Measurements from ENCODE around the gene PCNX1.
"Not testable (repeated sequence)": the region's sequence is repeated elsewhere in the genome, so short reads cannot be mapped to it uniquely, and the experiment has no call there.

Gene PCNX1

DNA sequence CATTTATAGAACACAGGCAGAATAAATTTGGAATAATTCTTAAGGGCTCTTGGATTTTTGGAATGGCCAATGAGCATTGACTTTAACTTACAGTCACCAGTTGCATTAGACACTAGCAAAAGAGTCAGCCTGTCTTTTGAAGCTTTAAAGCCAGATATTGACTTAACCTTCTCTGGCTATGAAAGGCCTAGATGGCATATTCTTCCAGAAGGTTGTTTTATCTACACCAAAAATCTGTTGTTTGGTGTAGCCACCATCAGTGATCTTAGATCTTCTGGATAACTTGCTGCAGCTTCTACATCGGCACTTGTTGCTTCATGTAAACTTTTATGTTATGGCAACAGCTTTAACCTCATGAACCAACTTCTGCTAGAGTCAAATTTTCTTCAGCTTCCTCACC lies 10.4 kb downstream of the PCNX1 start:
- DNase-seq, result no peak

DNA sequence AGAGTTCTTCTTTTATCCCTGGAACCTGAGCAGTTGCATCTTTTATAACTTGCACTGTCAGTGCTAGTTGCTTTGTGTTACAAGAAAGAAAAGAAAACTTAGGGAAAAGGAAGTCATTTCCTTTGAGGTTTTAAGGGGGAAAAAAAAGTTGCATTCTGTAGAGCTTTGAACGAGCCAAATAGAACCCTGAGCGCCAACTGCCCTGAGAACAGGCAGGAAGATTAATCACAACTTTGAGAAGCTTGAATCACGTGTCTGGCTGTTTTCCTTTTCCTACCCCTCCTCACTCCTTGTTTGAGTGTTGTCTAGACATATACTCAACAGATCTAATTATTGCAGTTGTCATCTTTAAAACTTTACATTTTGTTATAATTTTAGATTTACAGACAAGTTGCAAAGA lies 12.5 kb downstream of the PCNX1 start:
- DNase-seq, result no peak

DNA sequence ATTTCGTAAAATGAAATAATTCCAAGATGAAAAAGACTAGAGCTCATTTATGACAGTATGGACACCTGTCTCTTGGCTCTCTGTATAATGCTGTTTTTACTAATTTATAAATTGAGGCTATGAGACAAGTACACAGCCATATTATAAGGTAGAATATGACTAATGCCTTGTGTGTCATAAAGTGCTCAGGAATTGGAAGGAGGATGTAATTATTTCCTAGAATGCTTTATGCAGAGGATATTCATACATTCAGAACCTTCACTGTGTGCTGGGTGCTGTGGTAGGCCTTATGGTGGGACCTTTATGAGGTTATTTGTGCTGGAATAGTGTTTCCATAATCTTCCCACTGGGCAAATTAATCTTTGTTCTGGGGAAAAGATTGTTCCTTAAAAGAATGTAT lies 13.3 kb downstream of the PCNX1 start:
- no peak for DNase-seq

DNA sequence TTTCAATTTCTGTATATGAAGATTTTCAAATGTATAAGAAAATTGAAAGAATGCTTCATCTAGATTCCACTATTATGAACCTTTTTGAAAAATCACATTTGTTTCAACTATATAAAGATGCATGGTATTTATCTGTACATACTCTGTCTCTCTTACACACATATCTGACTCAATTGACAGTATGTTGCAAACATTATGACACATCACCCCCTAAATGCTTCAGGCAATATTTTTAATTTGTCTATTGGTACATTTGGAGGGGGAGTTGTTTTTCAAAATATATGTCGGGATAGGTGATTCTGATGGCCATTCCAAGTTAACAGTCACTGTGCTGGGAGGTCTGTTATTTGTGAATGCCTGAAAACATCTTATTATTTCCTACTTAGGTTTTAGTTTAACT lies 14.4 kb downstream of the PCNX1 start:
- no peak for DNase-seq

DNA sequence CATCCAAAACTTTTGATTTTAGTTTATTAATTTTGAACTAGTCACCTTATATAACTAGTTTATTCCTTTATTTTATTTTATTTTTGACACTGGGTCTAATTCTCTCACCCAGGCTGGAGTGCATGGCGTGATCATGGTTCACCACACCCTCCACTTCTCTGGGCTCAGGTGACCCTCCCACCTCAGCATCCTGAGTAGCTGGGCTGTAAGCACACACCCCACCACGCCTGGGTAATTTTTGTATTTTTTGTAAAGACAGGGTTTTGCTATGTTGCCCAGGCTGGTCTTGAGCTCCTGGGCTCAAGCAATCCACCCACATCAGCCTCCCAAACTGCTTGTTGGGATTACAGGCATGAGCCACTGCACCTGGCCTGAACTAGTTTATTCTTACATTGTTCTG lies 17.3 kb downstream of the PCNX1 start:
- no peak for DNase-seq

DNA sequence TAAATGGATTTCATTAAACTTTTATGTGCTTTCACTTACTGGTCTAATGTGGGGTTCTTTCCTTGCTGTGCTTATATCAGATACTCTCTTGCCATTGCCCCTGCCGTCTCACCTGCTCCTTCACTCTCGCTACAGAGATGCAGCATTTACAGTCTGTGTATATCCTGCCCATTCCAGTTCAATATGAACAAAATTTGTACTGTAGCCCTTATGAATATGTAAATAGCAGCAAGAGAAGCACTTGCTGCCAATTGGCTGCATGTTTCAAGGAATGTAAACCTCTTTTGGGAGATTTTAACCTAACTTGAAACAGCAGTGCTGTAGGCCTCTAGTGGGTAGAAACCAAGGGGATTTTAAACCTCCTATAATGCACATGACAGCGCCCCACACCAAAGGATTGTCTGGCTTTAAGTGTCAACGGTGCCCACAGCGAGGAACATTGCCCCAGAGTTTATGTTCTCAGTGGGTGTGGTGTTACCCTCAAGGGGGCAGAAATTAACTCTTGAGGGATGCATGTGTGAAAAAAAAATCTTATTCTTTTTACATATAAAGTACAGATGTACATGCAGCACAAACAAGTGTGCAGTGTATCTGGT lies 19.1 kb downstream of the PCNX1 start:
- DNase-seq, result no peak

DNA sequence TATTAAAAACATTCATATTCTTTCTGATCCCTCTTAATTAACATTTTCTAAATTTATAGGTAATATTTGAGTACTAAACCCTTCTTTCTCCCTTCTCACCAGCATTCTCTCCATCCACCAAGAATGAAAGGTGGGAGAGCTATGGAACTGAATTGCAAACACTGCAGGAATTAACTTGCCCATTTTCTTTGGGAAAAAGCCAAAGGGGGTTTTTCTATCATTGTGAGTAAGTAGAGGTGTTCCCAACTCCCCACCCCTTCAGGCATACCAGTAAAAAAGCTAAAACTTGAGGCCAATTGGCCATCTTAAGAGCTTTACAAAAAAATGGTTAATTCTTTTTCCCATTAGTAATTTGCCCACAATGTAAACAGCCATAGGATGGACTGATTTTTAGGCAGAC lies 23.7 kb downstream of the PCNX1 start:
- DNase-seq, result no peak

DNA sequence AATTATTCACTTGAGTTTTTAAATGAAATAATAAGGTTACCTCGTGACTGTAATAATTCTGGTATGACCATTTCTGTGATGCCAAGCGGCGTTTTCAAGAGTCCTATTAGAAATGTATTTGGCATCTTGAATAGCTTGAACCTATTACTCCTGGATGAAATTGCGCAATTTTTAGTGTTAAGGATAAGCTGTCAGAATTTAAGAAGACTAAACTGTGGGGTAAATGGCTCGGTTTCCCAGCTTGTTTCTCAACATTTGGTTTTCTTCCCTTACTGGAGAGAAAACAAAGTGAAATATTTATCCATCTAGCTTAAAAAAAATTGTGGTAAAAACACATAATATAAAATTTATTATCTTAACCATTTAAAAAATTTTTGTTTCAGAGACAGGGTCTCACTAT lies 26.8 kb downstream of the PCNX1 start:
- no peak for DNase-seq

DNA sequence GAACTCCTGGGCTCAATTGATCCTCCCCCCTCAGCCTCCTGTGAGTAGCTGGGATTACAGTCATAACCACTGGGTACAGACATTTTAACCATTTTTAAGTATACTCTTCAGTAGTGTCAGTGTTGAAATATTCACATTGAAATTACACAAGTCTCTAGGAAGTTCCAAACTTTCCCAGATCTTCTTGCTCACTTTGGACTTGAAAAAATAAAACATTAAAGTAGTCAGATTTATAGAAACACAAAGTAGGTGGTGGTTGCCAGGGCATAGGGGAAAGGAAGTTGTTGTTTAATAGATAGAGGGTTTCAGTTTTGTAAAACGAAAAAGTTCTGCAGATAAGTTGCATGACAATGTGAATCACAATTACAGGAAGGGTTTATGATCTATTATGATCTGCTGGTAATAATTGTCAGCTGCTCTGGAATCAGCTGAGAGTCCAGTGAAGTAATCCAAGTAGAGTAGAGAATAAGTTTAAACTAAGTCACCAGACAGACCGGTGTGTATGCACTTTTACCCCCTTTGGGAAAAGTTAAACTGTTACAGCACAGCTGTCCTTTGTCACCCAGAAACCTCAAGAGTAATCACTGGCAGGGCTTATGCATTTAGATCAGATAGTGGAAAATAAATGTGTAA lies 27.4 kb downstream of the PCNX1 start:
- no peak for DNase-seq

DNA sequence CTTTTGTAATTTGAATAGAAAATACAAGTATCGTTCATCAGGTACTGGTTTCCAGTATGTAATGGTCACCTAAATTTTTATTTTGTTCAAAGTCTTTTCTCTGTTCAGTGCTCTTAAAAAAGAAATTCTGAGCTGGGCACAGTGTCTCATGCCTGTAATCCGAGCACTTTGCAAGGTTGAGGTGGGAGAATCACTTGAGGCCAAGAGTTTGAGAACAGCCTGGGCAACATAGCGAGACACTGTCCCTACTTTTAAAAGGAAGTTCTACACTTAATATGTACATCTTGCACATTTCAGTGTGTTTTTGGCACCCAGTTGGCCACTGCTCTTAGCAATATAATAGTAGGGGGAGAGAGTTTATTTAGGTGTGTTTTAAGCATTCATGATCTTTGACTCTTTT lies 27.9 kb downstream of the PCNX1 start:
- no peak for DNase-seq

DNA sequence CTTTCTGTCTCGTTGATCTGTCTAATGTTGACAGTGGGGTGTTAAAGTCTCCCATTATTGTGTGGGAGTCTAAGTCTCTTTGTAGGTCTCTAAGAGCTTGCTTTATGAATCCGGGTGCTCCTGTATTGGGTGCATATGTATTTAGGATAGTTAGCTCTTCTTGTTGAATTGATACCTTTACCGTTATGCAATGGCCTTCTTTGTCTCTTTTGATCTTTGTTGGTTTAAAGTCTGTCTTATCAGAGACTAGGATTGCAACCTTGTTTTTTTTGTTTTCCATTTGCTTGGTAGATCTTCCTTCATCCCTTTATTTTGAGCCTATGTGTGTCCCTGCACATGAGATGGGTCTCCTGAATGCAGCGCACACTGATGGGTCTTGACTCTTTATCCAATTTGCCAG lies 32.4 kb downstream of the PCNX1 start:
- not testable (repeated sequence) for DNase-seq

DNA sequence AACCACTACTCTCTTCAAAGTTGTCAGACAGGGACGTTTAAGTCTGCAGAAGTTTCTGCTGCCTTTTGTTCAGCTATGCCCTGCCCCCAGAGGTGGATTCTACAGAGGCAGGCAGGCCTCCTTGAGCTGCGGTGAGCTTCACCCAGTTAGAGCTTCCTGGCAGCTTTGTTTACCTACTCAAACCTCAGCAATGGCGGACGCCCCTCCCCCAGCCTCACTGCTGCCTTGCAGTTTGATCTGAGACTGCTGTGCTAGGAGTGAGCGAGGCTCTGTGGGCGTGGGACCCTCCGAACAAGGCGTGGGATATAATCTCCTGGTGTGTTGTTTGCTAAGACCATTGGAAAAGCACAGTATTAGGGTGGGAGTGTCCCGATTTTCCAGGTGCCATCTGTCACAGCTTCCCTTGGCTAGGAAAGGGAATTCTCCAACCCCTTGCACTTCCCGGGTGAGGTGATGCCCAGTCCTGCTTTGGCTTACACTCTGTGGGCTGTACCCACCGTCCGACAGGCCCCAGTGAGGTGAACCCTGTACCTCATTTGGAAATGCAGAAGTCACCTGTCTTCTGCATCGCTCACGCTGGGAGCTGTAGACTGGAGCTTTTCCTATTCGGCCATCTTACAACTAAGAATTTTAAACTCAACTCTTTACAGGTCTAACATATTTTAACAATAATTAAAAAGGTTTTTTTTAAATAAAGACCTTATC lies 34.5 kb downstream of the PCNX1 start:
- peak; percentile 64 for DNase-seq

DNA sequence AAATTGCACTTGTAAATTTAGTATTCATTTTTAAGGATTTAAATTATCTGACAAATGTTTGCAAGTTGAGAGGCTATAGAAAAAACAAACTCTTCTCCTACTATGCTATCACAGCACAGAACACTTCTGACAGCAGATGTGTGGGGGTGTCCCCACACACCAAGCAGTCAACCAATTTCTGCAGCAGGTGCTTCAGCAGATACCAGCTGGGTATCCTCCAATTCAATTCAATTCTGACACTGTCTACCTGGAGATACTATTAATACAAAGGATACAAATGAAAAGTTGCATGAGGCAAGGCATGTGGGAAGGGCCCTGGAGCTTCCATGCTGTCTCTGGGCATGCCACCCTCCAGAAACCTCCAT lies 35.1 kb downstream of the PCNX1 start:
- no peak for DNase-seq

DNA sequence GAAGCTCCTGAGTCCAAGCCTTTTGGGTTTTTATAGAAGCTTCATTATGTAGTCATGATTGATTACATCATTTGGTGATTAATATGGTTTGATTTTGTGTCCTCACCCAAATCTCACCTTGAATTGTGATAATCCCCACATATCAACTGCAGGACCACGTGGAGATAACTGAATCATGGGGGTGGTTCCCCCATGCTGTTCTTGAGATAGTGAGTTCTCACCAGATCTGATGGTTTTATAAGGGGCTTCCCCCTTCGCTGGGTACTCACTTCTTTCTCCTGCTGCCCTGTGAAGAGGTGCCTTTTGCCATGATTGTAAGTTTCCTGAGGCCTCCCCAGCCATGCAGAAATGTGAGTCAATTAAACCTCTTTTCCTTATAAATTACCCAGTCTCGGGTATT lies 35.5 kb downstream of the PCNX1 start:
- DNase-seq, result not testable (repeated sequence)

DNA sequence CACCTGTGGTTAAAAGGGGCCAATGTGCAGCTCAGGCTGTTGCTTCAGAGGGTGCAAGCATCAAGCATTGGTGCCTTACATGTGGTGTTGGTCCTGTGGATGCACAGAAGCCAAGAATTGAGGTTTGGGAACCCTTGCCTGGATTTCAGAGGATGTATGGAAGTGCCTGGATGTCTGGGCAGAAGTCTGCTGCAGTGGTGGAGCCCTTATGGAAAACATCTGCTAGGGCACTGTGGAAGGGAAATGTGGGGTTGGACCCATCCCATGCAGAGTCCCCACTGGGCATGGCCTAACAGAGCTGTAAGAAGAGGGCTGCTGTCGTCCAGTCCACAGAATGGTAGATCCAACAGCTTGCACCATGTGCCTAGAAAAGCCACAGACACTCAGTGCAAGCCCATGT lies 36.6 kb downstream of the PCNX1 start:
- no peak for DNase-seq

DNA sequence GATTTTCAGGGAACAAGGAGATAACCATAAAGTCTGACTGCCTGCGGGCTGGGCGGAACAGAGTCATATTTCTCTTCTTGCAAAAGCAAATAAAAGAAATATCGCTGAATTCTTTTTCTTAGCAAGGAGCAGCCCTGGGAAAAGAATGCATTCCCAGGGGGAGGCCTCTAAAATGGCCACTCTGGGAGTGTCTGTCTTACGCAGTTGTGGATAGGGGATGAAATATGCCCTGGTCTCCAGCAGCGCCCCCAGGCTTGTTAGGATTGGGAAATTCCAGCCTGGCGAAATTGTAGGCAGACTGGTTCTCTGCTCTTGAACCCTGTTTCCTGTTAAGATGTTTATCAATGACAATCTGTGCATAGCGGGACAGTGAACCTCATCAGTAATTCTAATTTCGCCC lies 40.5 kb downstream of the PCNX1 start:
- no peak for DNase-seq

DNA sequence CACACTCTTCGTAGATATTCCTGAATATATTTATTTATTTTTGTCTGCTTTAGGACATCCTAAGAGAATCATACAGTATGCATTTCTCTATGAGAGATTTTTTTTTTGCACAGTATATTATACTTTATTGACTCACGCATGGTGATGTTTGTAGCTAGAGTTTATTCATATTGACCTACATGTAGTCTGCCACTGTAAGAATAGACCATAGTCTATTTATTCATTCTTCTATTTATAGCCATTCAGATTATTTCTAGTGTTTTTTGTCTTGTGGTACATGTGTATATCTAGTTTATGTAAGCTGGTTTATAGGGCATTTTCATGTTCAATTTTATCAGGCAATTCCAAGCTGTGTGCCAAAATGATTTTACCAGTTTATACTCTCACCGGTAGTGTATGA lies 45.2 kb downstream of the PCNX1 start:
- DNase-seq, result no peak

DNA sequence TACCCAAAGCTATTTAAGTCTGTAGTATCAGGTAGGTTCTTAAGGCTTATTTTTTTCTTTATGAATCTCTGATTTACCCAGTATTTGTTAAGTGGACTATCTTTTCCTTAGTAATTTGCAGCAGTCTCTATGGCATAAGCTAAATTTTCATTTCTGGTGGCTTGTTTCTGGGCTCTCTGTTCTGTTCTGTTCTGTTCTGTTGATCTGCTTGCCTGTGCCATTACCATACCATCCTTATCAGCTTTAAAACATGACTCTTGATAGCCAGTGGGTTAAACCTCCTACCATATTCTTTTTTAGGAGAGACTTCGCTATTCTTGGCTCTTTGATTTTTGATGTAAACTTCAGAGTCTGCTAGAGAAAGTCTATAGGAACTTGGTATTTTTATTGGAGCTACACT lies 46.8 kb downstream of the PCNX1 start:
- DNase-seq, result no peak

DNA sequence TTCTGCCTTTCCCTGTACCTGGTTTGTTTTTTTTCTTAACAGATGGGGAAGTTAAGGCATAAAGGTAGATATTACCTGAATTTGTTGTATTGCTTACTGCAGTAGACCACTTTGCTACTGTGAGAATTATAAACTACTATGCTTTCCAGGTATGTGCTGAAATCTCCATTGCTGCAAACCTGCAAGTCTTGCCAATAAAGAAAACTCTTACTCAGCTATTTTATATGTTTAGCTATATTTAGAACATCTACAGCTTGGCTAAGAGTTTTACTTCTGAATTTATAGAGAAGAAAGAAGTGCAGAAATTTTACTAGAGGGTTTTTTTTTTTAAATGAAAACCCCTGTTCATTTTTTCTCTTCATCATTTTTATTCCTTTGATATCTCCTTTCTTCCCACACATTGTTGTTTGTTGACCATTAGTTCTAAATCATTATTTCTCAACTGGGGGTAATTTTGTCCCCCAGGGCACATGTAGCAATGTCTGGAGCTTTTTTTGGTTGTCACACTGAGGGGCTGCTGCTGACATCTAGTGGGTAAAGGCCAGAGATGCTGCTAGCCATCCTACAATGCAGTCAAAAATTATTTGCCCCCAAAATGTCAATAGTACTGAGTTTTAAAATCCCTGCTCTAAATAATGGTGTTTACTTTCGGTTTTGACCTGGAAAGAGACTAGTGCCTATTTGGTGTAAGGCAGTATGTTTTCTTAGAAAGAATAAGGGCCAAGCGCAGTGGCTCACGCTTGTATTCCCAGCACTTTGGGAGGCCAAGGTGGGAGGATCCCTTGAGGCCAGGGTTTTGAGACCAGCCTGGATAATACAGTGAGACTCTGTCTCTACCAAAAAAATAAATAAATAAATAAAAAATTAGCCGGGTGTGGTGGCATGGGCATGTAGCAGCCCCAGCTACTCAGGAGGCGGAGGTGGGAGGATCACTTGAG lies 48.6 kb downstream of the PCNX1 start:
- no peak for DNase-seq

DNA sequence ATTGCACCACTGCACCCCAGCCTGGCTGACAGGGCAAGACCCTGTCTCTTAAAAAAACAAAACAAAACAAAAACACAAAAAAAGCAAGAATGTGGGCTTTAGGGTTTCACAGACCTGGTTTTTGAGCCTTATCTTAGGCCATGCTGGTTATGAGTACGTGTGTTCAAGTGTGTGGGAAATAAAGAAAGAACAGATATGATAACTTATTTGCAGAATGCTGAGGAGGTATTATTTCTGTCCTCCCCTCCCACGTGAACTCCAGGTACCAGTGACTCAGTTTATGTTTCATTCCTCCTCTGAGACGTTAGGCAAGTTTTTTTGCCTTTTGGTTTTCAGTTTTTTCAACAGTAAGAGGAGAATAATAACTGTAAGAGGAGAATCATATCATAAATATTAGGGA lies 49.3 kb downstream of the PCNX1 start:
- no peak for DNase-seq

DNA sequence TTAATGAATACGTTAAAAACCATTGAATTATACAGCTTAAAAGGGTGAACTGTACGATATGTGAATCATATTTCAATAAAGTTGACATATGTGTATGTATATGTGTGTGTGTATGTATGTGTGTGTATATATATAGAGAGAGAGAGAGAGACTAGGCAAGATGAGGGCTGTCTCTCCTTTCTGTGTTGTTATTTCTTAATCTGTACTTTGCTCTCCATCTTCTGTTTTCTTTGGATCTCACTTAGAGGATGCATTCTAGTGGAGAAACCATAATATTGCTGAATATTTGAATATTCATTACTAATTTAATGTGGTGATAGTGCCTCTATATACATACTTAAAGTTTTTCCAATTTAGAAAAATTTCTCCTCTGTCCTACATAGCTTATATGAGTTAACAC lies 50.5 kb downstream of the PCNX1 start:
- no peak for DNase-seq

DNA sequence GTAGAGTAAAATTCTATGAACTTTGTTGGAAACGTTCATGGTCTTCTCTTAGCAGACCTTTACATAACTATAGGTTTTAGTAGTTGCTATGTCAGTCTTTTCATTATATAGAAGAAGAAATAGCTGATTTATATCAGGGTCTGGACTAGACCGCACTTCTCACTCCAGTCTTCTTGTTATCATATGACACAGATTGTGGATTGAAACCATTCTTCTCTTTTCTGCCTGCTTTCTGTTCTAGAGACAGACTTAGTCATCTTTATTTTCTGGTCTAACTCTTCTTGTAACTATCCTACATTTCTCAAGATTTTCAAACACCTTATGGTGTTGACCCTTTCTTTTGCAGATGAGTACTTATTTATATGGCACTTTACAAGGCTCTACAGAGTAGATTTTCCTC lies 55.7 kb downstream of the PCNX1 start:
- no peak for DNase-seq

DNA sequence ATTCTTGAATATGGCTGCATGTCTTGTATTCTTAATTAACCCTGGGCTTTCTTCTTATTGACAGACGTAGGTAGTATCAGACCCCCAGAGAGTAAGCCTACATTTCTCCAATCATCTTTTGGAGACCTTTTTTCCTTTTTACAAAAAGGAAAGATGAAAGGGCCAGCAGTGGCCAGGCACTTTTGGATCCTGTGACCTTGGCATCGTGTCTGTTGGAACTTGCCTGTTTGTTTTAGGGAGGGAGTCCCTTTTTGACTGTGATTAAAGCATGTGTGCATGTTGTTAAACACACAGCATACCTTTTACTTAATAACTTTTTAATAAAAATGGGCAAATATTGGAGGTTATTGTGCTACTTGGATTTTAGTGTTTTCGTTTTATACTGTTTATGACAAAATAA lies 57.2 kb downstream of the PCNX1 start:
- DNase-seq, result no peak

DNA sequence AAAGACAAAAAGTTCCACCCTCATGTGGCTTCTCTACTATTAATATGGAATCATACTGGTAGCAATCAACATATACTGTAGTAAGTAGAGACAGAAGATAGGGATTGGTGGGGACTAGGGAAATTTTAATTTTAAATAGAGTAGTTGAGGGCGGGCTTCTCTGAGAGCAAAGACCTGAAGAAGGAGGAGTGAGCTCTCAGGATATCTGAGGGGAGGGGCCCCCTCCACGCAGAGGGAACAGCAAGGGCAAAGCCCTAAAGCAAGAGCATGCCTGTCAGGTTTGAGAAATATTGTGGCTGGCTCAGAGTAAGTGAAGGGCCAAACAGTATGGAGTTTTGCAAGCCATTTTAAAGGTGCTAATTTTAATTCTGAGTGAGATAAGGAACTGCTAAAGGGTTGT lies 64.3 kb downstream of the PCNX1 start:
- no peak for DNase-seq
